GM19397 (cell line): ENCODE measurements around the gene FOXL1.

ENCODE experiments used
- ATAC-seq: cut with Tn5 transposase; IDR thresholded peaks from one replicate; pipeline ENCODE4 v1.9.1; 2021; ENCODE audit warnings: mild to moderate bottlenecking, moderate library complexity; ENCODE audit not compliant: unreplicated experiment

The FOXL1 gene

GRCh38 chr16:86568677-86569623, 9.4 kb upstream of the FOXL1 start:
- no peak for ATAC-seq

DNA sequence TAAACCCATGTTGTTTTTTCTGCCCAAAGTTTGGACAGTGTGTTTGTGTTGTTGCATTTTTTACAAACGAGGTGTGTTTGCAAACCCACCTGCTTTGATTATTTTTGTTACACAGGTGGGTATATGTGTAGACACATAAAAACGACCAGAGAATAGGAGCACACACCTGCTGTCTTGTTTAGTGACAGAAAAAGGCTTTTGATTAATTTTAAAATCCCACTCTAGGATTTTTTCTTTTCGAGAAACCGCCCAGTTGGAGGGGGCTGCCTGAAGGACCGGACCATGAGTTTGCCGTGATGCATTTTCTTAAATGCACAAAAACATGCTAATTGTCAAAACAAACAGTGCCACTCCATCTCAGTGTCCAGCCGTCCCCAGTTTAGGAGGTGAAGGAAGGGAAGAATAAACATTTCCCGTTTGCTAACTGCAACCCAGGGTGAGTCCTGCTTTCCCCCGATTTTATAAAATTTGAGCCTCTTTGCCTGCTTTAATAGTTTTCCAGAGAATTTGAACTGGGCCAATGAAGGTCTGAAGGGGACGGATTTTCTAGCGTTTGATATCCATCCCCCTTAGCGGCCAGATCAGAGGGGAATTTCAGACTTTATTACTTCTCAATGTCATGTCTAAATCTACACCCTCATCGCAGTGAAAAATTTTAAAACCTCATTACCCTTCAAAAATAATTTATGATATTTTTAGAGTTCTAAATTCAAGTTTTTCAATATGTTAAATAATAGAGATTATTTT, 8.5 kb upstream of the FOXL1 start:
- no peak for ATAC-seq

- ATAC-seq, result no peak
These were observed 7.5 kb upstream of the FOXL1 start for GRCh38 chr16:86570558-86571529.

- ATAC-seq, result no peak
These were observed 6.8 kb upstream of the FOXL1 start for GRCh38 chr16:86571530-86571915.

GRCh38 chr16:86572041-86572521, 6.3 kb upstream of the FOXL1 start:
- ATAC-seq, result no peak

GRCh38 chr16:86572606-86573005, 5.7 kb upstream of the FOXL1 start:
- ATAC-seq, result no peak

DNA sequence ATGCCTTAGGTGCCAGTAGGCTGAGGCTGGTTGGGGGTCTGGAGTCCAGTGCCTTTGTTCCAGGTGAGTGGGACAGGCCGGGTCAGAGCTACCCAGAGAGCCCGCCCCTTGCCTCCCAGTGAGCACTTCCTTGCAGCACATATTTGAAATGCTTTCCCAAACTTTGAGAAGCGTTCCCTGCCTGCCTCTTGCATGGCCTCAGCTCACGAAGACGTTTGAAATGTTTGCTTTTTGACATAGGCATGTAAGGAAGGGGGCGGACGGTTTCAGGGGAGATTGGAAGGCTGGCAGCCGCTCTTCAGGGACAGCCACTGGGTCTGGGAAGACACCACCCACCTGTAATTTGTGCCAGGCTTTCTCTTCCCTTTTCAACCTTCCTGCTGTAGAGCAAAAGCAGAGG, 5.1 kb upstream of the FOXL1 start:
- no peak for ATAC-seq

- no peak for ATAC-seq
These were observed 4.5 kb upstream of the FOXL1 start for GRCh38 chr16:86573646-86574508.

- no peak for ATAC-seq
These were observed 3.7 kb upstream of the FOXL1 start for GRCh38 chr16:86574646-86575045.

DNA sequence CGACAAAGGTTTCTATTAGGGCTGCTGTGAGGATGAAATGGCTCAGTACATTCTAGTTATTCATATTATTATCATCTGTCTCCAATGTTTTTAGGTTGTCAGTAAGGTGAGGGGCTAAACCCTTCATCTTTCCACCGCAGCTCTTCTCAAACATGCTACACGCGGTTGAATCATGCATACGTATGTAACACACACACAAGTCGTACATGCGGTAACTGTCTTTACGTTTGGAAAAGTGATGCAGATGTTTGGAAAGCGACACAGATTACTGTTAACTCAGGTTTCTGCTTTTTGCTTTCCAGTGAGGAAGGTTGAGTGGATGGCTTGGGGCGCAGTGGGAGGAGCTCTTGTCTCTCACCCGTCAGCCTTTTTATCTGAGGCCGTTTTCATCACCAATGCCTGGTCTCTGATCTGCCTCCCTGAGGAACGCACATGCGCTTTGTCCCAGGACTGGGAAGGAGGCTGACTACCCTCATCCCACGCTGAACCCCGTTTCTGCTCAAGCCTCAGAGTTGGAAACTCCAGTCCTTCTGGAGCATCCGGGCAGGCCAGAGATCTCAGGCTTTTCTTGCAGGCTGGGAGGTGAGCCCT, 3.2 kb upstream of the FOXL1 start:
- no peak for ATAC-seq

DNA sequence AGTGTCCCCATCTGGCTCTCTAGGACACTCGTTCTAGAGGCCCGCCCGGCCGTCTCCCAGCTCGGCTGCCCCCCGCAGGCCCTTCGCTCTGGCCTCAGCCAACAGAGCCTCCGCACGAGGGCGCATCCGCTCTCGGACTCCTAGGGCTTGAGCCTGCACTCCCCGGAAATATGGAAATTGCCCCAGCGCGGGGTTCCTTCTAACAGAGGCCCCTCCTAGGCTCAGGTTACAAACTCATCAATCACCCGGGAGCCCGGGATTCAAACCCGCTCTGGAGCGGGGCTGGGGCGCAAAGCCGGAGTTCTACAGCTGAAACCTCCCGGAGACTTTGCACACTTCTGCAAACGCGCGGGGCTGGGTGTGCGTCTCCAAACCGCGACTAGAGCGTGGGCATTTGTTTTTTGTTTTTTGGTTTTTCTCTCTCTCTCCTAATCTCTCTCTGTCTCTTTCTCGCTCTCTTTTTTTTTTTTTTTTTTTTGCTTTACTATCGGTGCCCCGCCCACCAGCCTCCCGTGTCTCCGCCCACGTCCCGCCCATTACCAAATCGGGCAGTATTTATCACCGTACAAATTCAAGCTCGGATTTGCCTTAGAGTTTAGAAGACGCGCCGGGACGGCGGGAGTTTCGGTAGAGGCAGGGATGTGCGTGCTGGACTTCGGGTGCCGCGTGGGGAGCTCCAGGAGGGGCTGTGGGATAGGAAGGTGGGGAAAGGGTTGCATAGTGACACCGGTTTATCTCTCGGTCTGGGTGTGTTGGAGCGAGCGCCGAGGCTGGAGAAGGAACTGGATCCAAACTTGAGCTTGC, 2.4 kb upstream of the FOXL1 start:
- no peak for ATAC-seq

DNA sequence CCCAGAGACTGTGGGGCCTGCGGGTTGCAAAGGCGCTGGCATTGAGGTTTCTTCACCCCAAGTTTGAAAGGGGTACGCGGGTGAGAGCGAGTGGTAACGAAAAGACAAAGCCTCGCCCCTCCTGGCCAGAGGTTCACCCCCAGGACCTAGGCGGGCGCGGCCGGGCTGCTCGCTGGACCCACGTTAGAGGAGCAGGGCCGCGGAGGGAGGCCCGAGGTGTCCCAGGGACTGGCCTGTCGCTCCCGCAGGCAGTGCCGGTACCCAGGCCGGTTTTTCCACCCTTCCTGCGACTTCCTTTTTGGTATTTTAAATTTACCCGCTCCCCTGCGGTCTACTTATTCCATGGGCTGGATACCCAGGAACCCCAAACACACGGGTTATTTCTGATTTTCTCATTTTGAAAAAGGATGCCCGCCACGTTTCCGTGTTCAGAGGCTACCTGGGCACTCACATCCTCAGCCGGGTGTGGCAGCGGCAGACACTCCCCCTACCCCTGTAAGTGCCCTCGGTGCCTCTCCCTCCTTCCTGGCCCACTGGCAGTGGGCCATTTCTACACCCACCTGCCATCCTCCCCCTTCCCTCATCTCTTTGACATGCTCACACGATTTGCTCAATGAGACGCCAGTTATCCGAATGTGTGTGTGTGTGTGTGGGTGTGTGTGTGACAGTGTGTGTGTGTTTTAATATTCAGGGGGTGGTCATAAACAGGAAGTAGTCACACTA, 1.6 kb upstream of the FOXL1 start:
- ATAC-seq, result no peak

- ATAC-seq, result no peak
These were observed 906 bp upstream of the FOXL1 start for GRCh38 chr16:86577314-86577971.

GRCh38 chr16:86578611-86579267, 390 bp downstream of the FOXL1 start:
- no peak for ATAC-seq

DNA sequence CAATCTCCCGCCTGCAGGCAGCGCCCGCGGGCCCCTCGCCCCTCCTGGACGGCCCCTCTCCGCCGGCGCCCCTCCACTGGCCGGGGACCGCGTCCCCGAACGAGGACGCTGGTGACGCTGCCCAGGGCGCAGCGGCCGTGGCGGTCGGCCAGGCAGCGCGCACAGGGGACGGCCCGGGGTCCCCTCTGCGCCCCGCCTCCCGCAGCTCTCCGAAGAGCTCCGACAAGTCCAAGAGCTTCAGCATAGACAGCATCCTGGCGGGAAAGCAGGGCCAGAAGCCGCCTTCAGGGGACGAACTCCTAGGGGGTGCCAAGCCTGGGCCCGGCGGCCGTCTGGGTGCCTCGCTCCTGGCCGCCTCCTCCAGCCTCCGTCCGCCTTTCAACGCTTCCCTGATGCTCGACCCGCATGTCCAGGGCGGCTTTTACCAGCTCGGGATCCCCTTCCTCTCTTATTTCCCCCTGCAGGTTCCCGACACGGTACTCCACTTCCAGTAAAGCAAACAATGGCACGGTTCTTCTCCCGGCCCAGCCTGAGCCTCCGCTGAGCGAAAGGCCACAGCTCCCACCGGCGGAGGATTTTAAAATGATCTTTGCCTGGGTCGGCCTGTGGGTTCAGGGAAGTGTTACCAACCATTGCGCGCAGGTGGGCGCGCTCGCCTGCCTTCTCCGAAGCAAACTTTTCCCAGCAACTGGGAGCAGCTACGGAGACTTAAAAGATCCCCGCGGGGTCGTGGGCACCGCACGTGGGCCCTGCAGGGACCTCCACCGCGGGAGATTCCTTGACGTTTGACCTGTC, 1.1 kb downstream of the FOXL1 start:
- ATAC-seq, result no peak
